ENCODE results near the gene TANC2.

TANC2 gene

GRCh38 chr17:63015824-63016223 lies 49.8 kb downstream of the TANC2 start:
- DNase-seq = no peak
